NCI-H2227 (cell line): ENCODE measurements around the gene MED12L.

ENCODE experiments used
- DNase-seq: peaks from one replicate; lab custom pipeline; 2025; ENCODE audit not compliant: unreplicated experiment; lab: John Stamatoyannopoulos, UW

Gene MED12L

GRCh38 chr3:151248772-151249337 lies 163.4 kb downstream of the MED12L start:
- DNase-seq = no peak

GRCh38 chr3:151256749-151257148 lies 171.3 kb downstream of the MED12L start:
- no peak for DNase-seq

- DNase-seq = no peak
Observed at GRCh38 chr3:151259664-151260063, 174.2 kb downstream of the MED12L start.

GRCh38 chr3:151262871-151263525 lies 177.5 kb downstream of the MED12L start:
- DNase-seq = no peak

DNA sequence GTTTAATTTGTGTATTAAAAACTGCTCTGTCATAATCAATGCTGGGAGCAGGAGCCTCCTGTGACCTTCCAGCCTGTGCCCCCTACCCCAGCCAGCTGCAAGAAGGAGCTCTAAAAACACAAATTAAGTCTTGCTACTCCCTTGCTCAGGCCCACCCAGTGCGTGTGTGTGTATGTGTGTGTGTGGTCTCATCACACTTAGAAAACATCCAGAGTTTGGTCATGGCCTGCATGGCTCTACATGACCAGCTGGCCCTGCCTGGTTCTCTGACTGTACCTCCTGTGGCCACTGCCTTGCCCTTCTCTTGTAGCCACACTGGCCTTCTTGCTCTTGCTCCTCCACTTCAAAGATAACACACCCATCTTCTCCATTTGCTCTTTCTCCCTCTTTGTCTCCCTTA lies 179.1 kb downstream of the MED12L start:
- DNase-seq = no peak

DNA sequence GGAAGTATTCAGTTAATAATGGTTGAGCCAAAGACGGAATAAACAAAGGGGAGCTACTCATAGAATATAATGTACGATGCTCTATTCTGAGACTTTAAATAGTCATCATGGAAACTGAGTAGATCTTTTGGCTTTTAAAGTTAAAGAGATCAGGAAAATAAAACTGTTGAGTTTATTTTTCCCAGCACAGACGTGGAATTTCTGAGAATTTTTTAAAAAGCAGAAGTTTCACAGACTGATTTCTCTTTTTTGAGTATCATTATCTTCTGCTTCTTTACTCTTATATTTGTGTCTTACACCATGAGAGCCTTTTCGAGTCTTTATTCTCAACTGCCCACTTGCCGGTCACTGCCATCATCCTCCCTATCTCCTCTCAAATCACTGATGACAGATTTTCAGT lies 179.7 kb downstream of the MED12L start:
- no peak for DNase-seq

- DNase-seq = peak; percentile 1
Observed at GRCh38 chr3:151265866-151266265, 180.4 kb downstream of the MED12L start.

GRCh38 chr3:151267066-151267465 lies 181.6 kb downstream of the MED12L start:
- DNase-seq = no peak

DNA sequence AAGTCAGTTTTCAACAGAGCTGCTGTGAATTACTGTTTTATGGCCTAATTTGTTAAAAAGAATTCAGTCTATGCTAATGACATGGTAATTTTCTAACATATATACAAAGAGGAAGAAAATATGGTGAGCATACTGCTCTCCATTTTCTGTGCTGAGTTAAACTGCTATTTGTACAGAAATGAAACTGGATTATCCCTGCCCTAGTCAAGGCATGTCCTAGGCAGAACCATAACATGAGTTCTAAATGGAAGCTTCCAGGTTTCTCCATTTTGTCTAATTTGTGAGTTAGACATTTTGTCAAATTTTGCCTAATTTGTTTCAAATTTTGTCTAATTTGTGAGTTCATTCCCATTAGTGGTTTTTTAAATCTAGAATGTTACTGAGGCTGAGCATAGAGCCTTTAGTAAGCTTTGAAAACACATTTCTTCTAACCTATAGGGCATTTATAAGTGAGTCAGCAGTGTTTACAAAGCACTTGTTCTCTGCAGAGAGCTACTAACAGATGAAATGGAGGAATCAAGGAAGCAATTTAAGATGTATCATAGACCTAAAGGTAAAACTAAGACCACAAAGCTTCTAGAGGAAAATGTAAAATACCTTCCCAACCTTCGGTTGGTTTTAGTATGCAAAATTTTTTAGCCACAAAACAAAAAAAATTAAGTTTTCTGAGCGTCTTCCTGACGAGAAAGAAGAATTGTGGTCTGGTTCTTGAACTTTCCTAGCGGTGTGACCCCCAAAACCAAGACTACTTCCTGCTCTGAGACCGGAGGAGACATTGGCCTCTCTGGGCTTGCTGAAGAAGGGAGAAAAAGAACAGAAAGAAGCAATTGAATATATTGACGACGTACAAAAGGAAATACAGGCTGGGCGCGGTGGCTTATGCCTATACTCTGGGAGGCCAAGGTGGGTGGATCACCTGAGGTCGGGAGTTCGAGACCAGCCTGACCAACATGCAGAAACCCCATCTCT lies 183.1 kb downstream of the MED12L start:
- DNase-seq = no peak

DNA sequence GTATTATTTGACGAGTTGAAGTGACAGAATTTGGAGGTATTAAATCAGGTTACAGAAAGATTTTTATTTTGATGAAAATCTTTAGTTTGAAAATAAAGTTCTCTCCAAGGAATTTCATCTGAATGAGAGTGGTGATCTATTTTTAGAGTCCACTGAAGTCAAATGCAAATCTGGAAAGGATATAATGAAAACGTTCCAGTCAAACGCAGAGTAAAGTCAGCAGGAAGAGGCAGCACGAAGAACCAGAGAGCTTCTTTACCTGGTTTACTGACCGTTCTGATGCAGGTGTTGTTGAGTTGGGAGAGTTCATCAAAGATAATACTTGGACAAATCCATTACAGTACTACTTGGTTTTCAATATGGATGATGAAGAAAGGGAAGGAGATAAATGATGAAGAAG lies 184.2 kb downstream of the MED12L start:
- DNase-seq = no peak

GRCh38 chr3:151275091-151275490 lies 189.6 kb downstream of the MED12L start:
- DNase-seq = peak; percentile 4

- no peak for DNase-seq
Observed at GRCh38 chr3:151276038-151276686, 190.7 kb downstream of the MED12L start.

DNA sequence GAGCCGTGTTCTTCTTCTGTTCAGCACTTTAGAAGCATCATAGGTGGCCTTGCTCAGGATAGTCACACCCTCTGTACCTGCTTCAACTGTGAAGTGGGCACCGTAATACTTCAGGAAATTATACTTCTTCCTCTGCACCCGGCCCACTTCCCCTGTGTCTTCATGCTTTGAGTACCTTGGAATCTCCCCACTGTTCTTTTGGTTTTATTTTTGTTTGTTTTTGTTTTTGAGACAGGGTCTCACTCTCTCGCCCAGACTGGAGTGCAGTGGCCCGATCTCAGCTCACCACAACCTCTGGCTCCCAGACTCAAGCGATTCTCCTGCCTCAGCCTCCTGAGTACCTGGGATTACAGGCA lies 191.2 kb downstream of the MED12L start:
- no peak for DNase-seq

DNA sequence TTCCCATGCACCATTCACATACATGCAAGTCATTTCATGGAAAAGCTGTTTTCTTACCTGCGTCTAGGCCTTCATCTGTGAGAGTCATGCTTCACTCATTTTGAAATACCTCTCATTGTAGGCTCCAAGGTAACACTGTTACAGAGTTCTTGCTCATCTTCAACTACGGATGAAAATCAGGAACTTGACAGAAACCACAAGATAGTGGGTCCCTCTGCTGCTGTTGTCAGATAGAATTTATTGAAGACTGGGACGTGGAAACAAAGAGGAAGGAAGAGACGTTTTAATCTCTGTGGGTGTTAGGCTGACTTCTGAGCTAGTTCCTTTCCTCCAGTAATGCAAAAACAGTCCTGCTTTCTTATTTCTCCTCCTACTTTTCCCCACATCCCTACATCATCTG lies 192.8 kb downstream of the MED12L start, which contains the start of gene P2RY14:
Gene P2RY14 (minus strand): TSS at position 313 of the 400 bp plus-strand sequence. CDS start 64,226 bp downstream, outside the sequence.
- DNase-seq = no peak

- DNase-seq = no peak
Observed at GRCh38 chr3:151281671-151282324, 196.3 kb downstream of the MED12L start.

DNA sequence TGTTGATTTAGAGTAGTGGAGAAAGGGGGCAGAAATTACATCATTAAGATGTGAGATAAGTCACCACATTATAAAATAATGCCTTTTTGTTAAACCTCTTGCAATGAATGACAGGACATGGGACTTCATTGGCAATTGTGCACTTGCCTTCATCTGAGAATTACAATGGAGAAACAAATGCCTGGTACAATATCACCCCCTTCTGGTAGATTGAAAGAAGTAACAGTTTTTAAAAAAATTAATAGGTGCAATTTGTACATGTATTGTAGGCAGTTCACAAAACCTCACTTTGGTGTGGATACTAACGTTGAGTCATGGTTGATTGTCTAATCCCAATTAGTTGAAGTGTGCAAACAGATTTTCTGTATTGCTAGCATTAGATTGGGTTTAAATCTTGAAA lies 197.5 kb downstream of the MED12L start:
- peak; percentile 33 for DNase-seq

- no peak for DNase-seq
Observed at GRCh38 chr3:151283387-151283786, 197.9 kb downstream of the MED12L start.

GRCh38 chr3:151283907-151284461 lies 198.5 kb downstream of the MED12L start:
- DNase-seq = no peak

DNA sequence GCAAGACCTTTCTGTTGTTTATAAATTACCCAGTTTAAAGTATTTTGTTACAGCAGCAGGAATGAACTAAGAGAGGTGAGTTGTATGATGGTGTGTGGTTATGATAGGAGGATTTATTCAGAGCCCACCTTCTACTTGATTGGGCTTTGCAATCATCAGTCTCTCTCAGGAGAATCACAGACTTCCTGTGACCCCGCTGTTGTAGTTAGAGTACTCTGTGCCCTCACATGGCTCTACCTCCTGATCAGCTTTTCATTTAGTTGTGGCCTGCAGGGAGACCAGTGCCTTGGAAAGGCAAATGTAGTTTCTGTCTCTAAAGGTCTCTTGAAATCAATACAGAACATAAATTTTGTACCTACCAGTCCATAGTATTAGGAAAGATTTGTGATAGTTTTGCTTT lies 200.5 kb downstream of the MED12L start:
- no peak for DNase-seq

DNA sequence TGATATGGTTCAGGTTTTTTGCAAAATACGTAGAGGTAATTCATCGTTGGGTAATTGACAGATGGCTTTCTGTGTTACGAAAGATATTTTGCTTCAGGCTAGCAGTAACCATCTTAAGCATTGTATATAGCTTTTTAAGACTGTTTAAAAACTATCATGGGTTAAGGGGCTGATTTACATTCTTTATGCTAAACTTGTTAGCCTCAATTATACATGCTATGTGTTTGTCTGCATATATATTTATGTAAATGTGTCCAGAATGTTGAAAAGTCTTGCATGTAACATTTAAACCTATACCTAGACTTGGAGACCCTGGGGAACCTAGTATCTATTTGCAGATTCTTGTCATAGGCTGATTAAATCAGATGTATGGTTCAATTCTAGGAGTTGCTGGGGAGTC lies 204.0 kb downstream of the MED12L start:
- DNase-seq = no peak

DNA sequence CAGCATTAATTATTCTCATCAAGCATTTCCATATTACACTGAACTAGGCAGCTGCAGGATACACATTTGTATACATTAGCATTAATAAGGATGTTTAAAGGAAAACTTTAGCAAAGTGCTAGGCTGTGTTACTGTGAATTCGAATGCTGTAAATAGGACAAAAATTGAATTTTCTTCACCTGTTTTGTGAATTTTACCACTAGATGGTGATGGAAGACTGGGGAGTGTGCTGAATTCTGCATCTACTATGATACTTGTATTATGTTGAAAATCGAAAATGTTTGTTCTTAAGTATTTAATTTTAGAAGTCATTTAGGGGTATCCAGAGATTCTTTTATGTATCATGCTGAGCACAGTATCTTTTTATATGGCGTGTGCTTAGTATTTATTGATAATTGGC lies 205.2 kb downstream of the MED12L start:
- DNase-seq = no peak
